GM18517 (cell line): ENCODE data around the gene OR51T1.

ENCODE experiments used
- ATAC-seq: cut with Tn5 transposase; IDR thresholded peaks from one replicate; pipeline ENCODE4 v1.9.1; 2021; ENCODE audit warnings: mild to moderate bottlenecking, moderate library complexity; ENCODE audit not compliant: unreplicated experiment

Gene OR51T1

DNA sequence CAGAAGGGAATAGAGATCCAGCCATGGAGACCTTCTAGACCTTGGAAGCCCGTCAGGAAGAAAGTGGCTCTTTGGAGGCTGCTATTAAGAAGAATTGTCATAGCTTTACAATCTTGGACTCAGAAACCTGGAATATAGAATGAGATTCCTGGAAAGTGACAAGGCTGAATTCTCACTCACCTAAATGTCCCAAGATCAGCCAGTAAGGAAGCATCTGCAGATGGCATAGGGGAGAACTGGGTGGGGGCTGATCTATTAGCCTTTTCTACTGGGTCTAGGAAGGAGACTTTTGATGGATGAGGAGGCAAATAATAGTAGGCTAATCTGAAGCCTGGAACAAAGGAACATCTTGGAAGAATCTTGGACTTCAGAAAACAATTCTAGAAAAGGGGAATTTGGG is 42.5 kb downstream of the OR51T1 start, which contains the start of gene OR51G1:
OR51G1 (minus strand) TSS at position 101 of the 400 bp plus-strand sequence; CDS start at position 101, 0 bp downstream.
- ATAC-seq, result no peak

- ATAC-seq, result no peak
These were observed 44.9 kb downstream of the OR51T1 start for GRCh38 chr11:4926608-4927007.
